ENCODE results near the gene S100A7A.

DNA sequence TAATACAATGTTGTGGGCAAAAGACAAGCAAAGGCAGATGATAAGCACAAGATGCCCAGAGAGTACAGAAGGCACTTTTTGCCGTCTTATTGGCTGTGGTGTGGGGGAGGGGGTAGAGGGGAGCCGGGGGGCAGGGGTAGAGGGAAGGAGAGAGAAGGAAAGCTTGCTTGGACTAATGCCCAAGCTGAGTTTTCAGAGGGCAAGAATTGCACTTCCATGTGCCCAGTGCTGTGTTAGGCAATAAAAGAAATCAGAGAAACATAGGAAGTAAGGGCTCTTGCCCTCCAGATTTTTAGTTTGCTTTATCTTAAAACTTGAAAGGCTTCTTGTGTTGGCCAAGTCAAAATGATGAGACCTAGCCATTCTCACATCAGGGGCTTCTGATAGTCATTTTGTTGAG, 49.2 kb upstream of the S100A7A start:
- TF ChIP-seq CTCF (IDR thresholded peaks at IDR 0.05) (no peak), POLR2A (IDR thresholded peaks at IDR 0.05) (no peak), EP300 (IDR thresholded peaks at IDR 0.05) (no peak)

All from ovary (tissue), 3 donors.